GM18520 (cell line): Measurements from ENCODE around the gene HECTD4.
"Not testable (repeated sequence)": the region's sequence is repeated elsewhere in the genome, so short reads cannot be mapped to it uniquely, and the experiment has no call there.

Source experiments
- ATAC-seq: cut with Tn5 transposase; IDR thresholded peaks from one replicate; pipeline ENCODE4 v1.9.1; 2021; ENCODE audit not compliant: unreplicated experiment

HECTD4 gene

DNA sequence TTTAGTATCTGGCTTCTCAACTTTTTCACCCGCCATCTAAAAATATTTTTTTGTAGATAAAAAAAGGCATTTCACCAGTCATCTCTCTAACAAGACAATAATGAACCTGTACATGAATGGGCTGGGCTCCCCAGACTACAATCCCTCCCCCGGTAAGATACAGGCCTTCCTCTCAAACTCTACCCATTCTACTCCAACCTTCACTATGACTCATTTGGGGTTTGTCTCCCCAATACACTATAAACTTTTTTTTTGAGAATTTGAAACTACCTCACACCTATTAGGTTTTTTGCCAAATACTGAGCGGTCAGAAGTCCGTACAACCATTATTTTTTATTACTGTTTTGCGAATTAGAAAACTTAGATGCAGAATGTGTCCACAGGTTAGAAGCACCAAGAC lies 26.4 kb upstream of the HECTD4 start:
- ATAC-seq = no peak

DNA sequence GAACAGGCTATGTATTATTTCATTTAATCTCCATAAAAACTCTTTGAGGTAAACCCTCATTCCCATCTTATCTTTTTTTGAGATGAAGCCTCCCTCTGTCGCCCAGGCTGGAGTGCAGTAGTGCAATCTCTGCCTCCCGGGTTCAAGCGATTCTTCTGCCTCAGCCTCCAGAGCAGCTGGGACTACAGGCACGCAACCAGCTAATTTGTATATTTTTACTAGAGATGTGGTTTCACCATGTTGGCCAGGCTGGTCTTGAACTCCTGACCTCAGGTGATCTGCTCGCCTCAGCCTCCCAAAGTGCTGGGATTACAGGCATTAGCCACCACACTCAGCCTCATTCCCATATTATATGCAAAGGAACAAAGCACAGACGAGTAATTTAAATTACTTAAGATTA lies 25.5 kb upstream of the HECTD4 start:
- not testable (repeated sequence) for ATAC-seq

DNA sequence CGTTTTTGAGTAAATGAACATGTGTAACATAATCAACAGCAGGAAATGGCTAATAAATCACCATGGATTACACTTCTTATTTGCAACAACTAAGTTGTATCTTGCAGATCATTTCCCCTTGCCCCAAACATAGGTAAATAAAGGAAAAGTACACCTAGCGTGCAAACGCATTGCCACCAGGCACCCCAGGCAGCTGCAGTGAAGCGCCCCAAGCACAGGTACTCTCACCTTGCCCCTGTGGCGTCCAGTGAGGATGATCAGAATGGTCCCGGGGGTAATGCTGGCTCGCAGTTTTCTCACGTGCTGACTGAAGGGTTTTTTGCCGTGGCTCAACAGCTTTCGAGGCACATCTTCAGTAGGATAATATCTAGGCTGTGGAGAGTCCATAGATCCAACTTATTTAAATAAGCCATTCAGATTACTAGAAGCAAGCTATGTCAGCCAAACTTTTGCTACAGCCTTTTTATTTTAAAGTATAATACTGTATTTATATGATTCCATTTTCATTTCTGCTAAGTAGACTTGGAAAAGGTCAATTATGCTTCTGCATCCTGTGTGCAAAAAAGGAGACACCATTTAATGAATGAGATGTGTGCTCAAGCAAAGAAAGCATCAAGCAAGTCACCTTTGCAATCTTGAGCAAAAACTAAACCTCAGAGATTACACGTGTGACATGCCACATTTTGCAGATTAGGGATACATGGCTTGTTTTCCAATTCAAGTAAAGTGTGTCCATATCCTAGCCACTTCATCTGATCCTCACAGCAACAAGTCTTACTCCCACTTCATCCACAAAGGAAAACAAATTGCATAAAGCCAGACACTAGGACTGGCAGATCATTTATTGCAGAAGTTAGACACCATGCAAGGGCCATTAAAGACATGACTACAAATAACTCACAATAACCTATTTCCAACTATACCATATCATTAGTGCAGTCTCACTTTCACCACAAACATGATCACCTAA lies 24.6 kb upstream of the HECTD4 start:
- no peak for ATAC-seq

GRCh38 chr12:112401903-112402498 lies 19.8 kb upstream of the HECTD4 start:
- no peak for ATAC-seq

- ATAC-seq = no peak
These were observed 18.8 kb upstream of the HECTD4 start for GRCh38 chr12:112401054-112401453.

- ATAC-seq = no peak
These were observed 11.1 kb upstream of the HECTD4 start for GRCh38 chr12:112393328-112393727.

DNA sequence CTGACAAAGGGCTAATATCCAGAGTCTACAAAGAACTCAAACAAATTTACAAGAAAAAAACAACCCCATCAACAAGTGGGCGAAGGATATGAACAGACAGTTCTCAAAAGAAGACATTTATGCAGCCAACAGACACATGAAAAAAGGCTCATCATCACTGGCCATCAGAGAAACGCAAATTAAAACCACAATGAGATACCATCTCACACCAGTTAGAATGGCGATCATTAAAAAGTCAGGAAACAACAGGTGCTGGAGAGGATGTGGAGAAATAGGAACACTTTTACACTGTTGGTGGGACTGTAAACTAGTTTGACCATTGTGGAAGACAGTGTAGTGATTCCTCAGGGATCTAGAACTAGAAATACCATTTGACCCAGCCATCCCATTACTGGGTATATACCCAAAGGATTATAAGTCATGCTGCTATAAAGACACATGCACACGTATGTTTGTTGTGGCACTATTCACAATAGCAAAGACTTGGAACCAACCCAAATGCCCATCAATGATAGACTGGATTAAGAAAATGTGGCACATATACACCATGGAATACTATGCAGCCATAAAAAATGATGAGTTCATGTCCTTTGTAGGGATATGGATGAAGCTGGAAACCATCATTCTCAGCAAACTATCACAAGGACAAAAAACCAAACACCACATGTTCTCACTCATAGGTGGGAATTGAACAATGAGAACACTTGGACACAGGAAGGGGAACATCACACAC lies 7.9 kb upstream of the HECTD4 start:
- not testable (repeated sequence) for ATAC-seq

GRCh38 chr12:112389228-112389627 lies 7.0 kb upstream of the HECTD4 start:
- ATAC-seq = no peak

DNA sequence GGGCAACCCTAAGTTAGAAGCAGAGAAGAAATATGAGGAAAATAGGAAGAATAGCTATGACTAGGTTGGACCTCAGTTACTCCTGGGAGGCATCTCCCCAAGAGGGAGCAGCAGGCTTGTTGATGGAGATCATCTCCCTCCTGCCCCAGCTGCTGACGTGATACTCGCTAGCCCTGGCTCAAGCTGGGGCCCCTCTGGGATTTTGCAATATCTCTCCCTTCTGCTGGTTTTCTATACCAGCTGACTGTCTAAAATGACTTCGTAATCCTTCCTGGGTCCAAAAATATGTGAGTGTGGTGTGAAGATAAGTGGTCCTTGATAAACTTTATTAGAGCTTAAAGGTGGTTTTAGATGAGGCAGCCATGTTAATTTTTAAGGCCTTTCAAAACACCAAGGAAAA lies 4.5 kb upstream of the HECTD4 start:
- no peak for ATAC-seq

DNA sequence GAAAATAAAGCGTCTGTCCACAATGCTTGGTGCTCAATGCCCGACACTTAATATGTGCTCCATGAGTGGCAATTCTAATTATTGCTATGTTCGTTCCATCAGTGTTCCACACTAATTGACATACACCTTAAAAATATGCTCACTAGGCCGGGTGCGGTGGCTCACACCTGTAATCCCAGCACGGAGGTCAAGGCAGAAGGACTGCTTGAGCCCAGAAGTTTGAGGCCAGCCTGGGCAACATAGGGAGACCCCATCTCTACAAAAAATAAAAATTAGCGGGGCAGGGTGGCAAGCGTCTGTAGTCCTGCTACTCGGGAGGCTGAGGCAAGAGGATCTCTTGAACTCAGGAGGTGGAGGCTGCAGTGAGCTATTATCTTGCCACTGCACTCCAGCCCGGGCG lies 635 bp upstream of the HECTD4 start:
- ATAC-seq = no peak

GRCh38 chr12:112381406-112381882 lies 787 bp downstream of the HECTD4 start:
- peak; percentile 26 for ATAC-seq

DNA sequence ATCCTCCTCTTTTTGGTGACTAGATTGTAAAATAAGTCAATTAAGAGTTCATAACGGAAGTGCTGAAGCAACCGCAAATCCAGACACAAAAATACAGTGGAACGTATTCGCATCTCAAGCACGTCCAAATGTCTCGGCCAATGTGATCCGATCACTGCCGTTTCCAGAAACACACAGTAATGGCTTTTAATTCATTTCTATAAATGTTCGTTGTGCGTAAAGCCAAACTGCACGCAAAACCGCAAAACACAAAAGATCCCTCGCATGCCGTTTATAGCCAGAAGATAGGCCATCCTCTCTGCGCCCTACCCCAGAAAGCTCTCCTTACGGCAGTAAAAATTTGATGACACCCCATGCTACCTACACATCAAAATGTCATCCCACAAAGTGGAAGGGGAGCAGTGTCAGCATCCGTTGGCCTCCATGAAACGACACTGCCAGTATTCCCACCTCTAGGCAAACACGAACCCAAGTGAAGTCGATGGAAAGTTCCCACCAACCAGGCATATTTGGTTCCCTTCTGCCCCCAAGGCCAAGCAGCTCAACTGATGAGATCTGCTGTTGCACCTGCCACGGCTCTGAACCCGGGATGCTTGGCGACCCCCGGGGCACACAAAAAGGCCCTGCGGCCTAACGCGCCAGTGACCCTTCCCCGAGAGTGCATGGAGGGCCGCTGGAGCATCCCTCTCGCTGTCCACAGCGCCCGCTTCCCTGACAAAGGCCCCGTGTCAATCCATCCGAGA lies 1.4 kb downstream of the HECTD4 start:
- no peak for ATAC-seq

DNA sequence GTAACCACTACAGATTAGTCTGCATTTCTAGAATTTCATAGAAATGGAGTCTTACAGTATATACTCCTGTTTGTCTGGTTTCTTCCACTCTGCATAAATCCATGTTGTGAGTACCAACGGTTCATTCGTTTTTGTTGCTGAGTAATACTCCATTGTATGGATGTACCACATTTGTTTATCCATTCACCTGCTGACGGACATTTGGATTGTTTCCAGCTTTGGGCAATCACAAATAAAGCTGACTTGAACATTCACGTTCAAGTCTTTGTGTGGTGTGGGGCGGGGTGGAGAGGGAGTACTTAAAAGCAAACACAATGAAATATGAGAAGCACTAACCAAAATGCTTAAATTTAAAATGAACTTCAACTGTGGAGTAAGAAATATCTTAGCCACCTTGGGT lies 7.1 kb downstream of the HECTD4 start:
- no peak for ATAC-seq

GRCh38 chr12:112374166-112374740 lies 8.0 kb downstream of the HECTD4 start:
- ATAC-seq = no peak

DNA sequence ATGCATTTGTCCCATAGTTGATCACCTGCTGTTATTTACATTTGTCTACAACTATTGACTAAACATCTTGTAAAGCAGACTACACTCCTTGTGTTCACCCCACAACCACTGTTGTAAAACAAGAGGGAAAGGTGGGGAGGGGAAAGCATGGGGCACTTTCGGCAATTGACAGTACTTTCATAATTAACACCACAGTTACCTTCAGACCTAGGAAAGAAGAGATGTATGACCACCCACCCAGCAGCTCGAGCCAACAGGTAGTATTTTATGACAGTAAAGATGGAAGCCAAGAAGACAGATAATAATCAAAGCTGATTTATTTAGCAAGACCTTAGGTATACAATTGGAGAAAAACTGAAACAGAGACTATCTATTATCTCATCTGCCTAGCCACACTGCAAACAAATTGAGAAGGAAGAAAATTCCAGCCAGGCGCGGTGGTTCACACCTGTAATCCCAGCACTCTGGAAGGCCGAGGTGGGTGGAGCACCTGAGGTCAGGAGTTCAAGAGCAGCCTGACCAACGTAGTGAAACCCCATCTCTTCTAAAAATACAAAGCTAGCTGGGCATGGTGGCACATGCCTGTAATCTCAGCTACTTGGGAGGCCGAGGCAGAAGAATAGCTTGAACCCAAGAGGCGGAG lies 11.2 kb downstream of the HECTD4 start:
- ATAC-seq = no peak

DNA sequence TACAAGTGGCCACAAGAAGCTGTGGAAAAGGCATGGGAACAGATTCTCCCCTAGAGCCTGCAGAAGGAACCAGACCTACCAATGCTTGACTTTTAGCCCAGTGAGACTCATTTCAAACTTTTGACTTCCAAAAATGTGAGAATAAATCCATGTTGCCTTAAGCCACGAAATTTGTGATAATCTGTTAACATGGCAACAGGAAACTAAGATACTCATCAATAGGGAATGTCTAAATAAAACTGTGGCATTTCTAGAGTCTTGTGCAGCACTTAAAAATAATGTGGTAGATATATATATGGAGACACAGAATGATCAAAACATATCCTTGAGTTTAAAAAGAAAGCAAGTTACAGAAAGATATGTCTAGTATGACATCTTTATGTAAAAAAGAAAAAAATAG lies 12.0 kb downstream of the HECTD4 start:
- ATAC-seq = no peak

DNA sequence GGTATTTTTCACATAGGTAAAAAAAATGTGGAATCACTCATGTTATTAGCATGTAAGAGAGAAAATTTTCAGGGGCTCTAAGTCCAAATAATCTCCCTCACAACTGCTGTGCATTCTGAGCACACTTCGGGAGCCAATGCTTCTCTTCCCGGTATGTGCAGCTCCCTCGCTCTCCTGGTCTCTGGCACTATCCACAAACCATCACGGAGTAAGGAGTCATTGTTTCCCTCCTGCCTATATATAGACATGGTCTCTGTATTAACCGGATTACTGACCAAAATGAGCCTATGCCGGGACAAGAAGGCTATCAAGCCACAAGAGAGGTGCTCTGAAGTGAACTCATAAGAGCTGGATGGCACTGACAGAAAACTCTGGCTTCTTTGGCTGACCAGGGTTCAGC lies 13.4 kb downstream of the HECTD4 start:
- ATAC-seq = no peak

- no peak for ATAC-seq
These were observed 14.3 kb downstream of the HECTD4 start for GRCh38 chr12:112367965-112368364.

- no peak for ATAC-seq
These were observed 19.9 kb downstream of the HECTD4 start for GRCh38 chr12:112362310-112362709.

DNA sequence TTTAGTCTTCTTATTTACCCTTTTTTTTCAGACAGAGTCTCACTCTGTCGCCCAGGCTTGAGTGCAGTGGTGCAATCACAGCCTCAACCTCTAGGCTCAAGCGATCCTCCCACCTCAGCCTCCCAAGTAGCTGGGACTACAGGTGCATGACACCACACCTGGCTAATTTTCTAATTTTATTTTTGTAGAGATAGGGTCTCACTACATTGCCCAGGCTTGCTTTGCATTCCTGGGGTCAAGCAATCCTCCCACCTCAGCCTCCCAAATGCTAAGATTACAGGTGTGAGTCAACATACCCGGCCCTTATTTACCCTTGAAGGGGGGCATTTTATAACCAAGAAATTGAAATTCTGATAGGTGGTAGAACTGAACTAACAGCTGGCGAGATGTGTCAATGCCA lies 21.0 kb downstream of the HECTD4 start:
- ATAC-seq = no peak
